ENCODE data around the gene RCAN3.
"Not testable (repeated sequence)": the region's sequence is repeated elsewhere in the genome, so short reads cannot be mapped to it uniquely, and the experiment has no call there.

Gene RCAN3

DNA sequence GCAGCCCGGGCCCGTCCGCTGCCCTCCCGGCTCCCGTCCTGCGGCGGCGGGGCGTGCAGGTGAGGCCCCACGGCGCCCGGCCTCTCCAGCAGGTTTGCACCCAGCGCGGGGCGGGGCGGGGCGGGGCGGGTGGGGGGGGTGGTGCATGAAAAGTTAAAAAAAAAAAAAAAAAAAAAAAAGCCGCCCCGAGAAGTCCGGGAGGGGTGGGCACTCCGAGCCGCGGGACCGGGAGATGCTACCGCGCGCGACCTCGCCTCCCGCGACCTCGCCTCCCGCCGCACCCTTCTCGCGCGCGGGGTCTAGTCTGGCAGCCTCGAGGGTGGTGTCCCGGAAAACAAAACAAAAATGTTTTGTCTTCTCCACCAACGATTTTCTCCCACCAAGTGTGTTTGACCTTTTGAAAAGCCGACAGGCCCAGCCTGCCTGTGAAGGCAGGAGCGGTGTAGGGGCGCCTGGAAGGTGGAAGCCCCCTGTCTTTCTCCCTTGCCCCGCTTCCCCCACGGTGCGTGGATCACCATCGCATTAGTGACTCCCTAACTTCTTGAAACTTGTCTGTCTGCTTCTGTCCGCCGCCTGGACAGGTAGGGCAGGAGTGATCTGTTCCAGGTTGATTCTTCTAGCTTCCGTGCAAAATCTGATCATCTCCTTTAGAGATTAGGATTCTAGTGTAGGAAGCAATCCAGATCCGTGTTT, 569 bp downstream of the RCAN3 start:
- Histone ChIP-seq H3K9me3 (ENCODE audit: control insufficient read depth, low read length) (no peaks in the 10 kb centered on the region), H3K4me3 (ENCODE audit: low read length) (peak overlapping the region; percentile 87), H3K4me1 (ENCODE audit: control insufficient read depth, insufficient read depth, low read length) (no peaks in the 10 kb centered on the region), H3K27me3 (replicated peaks; ENCODE audit: control insufficient read depth, insufficient read depth, low read length) (no peaks in the 10 kb centered on the region), H3K9ac (ENCODE audit: low read length) (peak overlapping the region; percentile 78), H3K36me3 (ENCODE audit: control insufficient read depth, insufficient read depth, low read length, severe bottlenecking) (no peaks in the 10 kb centered on the region)
- peak; percentile 38 for DNase-seq (ENCODE audit: low read depth)

DNA sequence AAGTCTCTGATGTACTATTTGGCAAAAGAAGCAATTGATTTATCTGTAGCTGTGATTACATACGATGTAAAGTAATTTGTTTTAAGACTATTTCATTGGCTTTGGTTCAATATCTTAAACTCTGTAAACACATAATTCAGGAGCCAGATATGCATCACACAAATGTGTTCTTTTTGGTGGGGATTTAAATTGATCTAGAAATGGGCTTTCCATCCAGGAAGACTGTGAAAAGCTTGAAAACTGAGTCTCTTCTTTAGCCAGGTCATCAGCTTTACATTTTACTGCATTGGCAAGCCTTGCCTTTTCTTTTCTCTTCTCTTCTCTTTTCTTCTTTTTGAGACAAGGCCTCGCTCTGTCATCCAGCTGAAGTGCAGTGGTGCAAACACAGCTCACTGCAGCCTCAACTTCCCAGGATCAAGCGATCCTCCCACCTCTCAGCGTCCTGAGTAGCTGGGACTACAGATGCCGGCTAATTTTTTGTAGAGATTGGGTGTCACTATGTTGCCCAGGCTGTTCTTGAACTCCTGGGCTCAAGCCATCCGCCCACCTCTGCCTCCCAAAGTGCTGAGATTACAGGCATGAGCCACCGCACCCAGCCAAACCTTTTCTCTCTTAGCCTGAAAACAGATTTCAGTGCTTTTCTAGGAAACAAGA, 1.4 kb downstream of the RCAN3 start:
- H3K36me3 ChIP-seq (ENCODE audit: control insufficient read depth, insufficient read depth, low read length, severe bottlenecking) = no peaks in the 10 kb centered on the region
- H3K9ac ChIP-seq (ENCODE audit: low read length) = no peak overlapping the region
- H3K9me3 ChIP-seq (ENCODE audit: control insufficient read depth, low read length) = no peaks in the 10 kb centered on the region
- no peak for DNase-seq (ENCODE audit: low read depth)
- no peaks in the 10 kb centered on the region for H3K27me3 ChIP-seq (replicated peaks; ENCODE audit: control insufficient read depth, insufficient read depth, low read length)
- H3K4me3 ChIP-seq (ENCODE audit: low read length) = peak overlapping the region; percentile 87
- no peaks in the 10 kb centered on the region for H3K4me1 ChIP-seq (ENCODE audit: control insufficient read depth, insufficient read depth, low read length)

DNA sequence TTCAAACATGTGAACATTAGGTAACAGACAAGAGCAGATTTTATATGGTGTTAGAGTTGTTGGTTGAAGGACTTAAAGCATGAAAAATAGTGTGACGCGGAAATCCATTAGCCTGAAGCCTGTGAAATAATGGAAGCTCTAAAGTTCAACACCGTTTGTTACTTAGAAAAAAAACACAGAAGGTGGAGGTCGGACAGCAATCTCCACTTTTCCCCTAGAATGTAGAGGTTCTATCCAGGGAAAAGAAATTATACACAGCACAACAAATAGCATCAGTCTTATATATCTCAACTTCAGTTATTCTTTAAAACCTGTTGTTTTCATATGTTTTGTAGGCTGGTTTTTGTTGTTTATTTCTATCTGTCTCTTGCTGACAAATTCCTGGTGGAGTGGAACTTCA, 1.9 kb downstream of the RCAN3 start:
- Histone ChIP-seq H3K9ac (ENCODE audit: low read length) (no peak overlapping the region), H3K4me3 (ENCODE audit: low read length) (no peak overlapping the region), H3K9me3 (ENCODE audit: control insufficient read depth, low read length) (no peaks in the 10 kb centered on the region), H3K36me3 (ENCODE audit: control insufficient read depth, insufficient read depth, low read length, severe bottlenecking) (no peaks in the 10 kb centered on the region), H3K27me3 (replicated peaks; ENCODE audit: control insufficient read depth, insufficient read depth, low read length) (no peaks in the 10 kb centered on the region), H3K4me1 (ENCODE audit: control insufficient read depth, insufficient read depth, low read length) (no peaks in the 10 kb centered on the region)
- no peak for DNase-seq (ENCODE audit: low read depth)

DNA sequence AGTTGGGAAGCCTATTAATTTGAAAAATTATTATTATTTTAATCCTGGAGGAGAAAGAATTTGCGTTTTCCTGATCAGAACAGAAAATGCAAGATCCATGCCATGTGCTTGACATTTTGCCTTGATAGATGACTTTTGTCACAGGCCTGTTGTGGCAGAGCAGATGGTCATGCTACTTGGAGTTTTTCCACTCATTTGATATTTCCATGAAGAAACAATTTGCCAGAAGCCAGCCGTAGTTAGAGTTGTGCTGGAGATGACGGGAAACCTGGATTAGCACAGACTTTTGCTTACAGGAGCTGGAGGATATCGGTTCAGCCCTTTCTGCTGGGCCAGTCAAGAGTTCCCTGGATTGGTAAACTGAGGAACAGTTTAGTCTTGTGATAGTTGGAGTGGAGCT, 3.2 kb downstream of the RCAN3 start:
- no peaks in the 10 kb centered on the region for H3K27me3 ChIP-seq (replicated peaks; ENCODE audit: control insufficient read depth, insufficient read depth, low read length)
- H3K9ac ChIP-seq (ENCODE audit: low read length) = no peak overlapping the region
- H3K4me3 ChIP-seq (ENCODE audit: low read length) = no peak overlapping the region
- H3K4me1 ChIP-seq (ENCODE audit: control insufficient read depth, insufficient read depth, low read length) = no peaks in the 10 kb centered on the region
- DNase-seq (ENCODE audit: low read depth) = no peak
- H3K36me3 ChIP-seq (ENCODE audit: control insufficient read depth, insufficient read depth, low read length, severe bottlenecking) = no peaks in the 10 kb centered on the region
- H3K9me3 ChIP-seq (ENCODE audit: control insufficient read depth, low read length) = no peaks in the 10 kb centered on the region

DNA sequence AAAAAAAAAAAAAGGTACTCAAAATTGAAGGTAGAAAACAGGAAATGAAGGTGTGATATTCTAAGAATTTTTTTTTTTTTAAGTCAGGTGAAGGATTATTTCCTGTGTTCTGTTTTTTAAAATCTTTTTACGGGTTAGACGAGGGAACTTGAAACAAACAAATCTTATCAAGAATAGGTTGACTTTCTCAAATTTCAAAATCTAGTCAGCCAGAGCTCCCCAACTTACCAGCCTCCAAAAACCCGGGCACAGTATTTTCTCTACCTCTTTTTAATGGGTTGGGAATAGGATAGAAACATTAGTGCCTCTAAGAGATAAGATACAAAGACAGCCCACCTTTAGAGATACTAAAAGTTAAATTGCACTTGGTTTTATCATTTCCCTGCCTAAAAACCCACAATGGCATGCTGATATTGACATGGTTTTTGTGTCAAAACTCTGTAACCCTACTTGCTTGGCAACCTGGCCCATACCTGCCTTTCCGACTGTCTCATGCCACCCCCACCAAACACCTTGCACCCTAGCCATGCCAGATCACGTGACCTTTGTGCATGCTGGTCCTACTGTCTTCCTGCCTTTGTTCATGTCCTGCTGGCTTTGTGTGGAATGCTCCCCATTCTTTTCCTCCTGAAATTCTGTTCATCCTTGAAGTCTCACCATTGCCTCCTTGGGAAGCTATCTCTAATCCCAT, 4.2 kb downstream of the RCAN3 start:
- no peak for DNase-seq (ENCODE audit: low read depth)
- H3K4me3 ChIP-seq (ENCODE audit: low read length) = no peak overlapping the region

DNA sequence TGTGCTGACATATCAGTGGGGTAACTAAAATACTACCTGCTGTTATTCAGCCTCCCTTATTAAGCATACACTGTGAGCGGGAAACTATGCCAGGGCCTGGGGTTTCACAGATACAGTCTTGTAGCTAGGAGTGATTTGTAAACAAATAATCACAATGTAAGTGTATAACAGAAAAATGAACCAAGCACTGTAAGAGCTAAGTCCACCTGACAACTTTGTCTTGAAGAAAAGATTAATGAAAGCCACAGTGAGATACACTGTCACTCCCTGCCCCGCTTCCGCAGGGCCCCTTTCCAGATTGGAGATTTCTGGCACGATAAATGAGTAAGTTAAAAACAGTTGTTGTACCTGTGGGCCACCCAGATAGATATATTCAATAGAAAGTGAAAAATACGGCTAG, 4.8 kb downstream of the RCAN3 start:
- no peak for DNase-seq (ENCODE audit: low read depth)
- Histone ChIP-seq H3K9me3 (ENCODE audit: control insufficient read depth, low read length) (no peaks in the 10 kb centered on the region), H3K4me1 (ENCODE audit: control insufficient read depth, insufficient read depth, low read length) (no peaks in the 10 kb centered on the region), H3K4me3 (ENCODE audit: low read length) (no peak overlapping the region), H3K36me3 (ENCODE audit: control insufficient read depth, insufficient read depth, low read length, severe bottlenecking) (no peaks in the 10 kb centered on the region), H3K27me3 (replicated peaks; ENCODE audit: control insufficient read depth, insufficient read depth, low read length) (no peaks in the 10 kb centered on the region), H3K9ac (ENCODE audit: low read length) (no peak overlapping the region)

More for the DNA sequence above, 4.2 kb downstream of the RCAN3 start:
- Histone ChIP-seq H3K4me1 (ENCODE audit: control insufficient read depth, insufficient read depth, low read length) (no peaks in the 10 kb centered on the region), H3K36me3 (ENCODE audit: control insufficient read depth, insufficient read depth, low read length, severe bottlenecking) (no peaks in the 10 kb centered on the region), H3K9ac (ENCODE audit: low read length) (no peak overlapping the region), H3K27me3 (replicated peaks; ENCODE audit: control insufficient read depth, insufficient read depth, low read length) (no peaks in the 10 kb centered on the region), H3K9me3 (ENCODE audit: control insufficient read depth, low read length) (no peaks in the 10 kb centered on the region)

DNA sequence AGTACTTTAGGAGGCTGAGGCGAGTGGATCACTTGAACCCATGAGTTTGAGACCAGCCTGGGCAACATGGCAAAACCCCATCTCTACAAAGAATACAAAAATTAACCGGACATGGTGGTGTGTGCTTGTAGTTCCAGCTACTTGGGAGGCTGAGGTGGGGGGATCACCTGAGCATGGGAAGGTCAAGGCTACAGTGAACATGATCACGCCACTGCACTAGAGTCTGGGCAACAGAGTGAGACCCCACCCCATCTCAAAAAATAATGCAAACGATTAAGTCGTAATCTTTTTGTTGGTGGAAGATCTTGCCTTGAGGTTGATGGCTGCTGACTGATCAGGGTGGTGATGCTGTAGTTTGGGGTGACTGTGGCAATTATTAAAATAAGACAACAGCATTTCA, 6.3 kb downstream of the RCAN3 start:
- Histone ChIP-seq H3K4me1 (ENCODE audit: control insufficient read depth, insufficient read depth, low read length) (no peaks in the 10 kb centered on the region), H3K4me3 (ENCODE audit: low read length) (no peak overlapping the region)

DNA sequence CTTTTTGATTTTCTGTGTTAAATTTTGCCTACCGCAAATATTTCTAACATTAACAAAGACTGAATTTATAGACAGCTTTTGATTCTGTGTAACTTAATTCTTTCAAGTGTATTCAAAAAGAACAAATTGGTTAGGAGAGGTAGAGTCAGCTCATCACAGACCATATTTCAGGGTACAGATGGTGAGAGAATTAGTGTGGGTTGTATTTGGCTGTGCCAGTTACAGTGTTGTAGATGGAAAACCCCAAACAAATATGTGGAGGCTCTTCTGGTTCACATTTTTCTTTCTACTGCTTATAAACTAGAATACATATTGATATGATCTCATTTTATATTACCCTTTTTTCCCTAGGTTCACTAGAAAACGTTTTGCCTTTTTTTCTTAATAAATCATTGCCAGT, 11.1 kb downstream of the RCAN3 start:
- Histone ChIP-seq H3K4me1 (ENCODE audit: control insufficient read depth, insufficient read depth, low read length) (no peaks in the 10 kb centered on the region), H3K9me3 (ENCODE audit: control insufficient read depth, low read length) (no peaks in the 10 kb centered on the region), H3K27me3 (replicated peaks; ENCODE audit: control insufficient read depth, insufficient read depth, low read length) (no peaks in the 10 kb centered on the region), H3K4me3 (ENCODE audit: low read length) (no peak overlapping the region), H3K9ac (ENCODE audit: low read length) (no peak overlapping the region), H3K36me3 (ENCODE audit: control insufficient read depth, insufficient read depth, low read length, severe bottlenecking) (no peaks in the 10 kb centered on the region)
- no peak for DNase-seq (ENCODE audit: low read depth)

More for the DNA sequence above, 6.3 kb downstream of the RCAN3 start:
- H3K9ac ChIP-seq (ENCODE audit: low read length) = no peak overlapping the region
- no peaks in the 10 kb centered on the region for H3K27me3 ChIP-seq (replicated peaks; ENCODE audit: control insufficient read depth, insufficient read depth, low read length)
- DNase-seq (ENCODE audit: low read depth) = no peak
- H3K9me3 ChIP-seq (ENCODE audit: control insufficient read depth, low read length) = no peaks in the 10 kb centered on the region
- no peaks in the 10 kb centered on the region for H3K36me3 ChIP-seq (ENCODE audit: control insufficient read depth, insufficient read depth, low read length, severe bottlenecking)

DNA sequence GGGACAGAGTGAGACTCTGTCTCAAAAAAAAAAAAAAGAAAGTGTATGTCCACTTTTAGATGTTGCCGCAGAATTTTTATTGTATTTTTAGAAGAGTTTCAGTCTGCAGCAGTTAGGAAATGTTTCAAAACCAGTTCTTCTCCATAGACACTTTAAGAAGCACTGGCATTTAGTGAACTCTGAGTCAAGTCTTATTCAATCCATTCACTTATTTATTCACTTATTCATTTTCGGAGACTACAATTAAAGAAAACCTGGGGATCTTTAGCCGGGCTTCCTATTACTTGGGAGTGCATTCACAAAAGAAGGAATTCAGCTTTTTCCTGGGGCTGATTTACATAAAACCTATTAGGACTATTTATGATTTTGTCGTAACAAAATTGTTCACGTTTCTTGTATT, 12.3 kb downstream of the RCAN3 start:
- DNase-seq (ENCODE audit: low read depth) = no peak
- Histone ChIP-seq H3K4me1 (ENCODE audit: control insufficient read depth, insufficient read depth, low read length) (no peaks in the 10 kb centered on the region), H3K4me3 (ENCODE audit: low read length) (no peak overlapping the region), H3K36me3 (ENCODE audit: control insufficient read depth, insufficient read depth, low read length, severe bottlenecking) (no peaks in the 10 kb centered on the region), H3K9me3 (ENCODE audit: control insufficient read depth, low read length) (no peaks in the 10 kb centered on the region), H3K9ac (ENCODE audit: low read length) (no peak overlapping the region), H3K27me3 (replicated peaks; ENCODE audit: control insufficient read depth, insufficient read depth, low read length) (no peaks in the 10 kb centered on the region)

DNA sequence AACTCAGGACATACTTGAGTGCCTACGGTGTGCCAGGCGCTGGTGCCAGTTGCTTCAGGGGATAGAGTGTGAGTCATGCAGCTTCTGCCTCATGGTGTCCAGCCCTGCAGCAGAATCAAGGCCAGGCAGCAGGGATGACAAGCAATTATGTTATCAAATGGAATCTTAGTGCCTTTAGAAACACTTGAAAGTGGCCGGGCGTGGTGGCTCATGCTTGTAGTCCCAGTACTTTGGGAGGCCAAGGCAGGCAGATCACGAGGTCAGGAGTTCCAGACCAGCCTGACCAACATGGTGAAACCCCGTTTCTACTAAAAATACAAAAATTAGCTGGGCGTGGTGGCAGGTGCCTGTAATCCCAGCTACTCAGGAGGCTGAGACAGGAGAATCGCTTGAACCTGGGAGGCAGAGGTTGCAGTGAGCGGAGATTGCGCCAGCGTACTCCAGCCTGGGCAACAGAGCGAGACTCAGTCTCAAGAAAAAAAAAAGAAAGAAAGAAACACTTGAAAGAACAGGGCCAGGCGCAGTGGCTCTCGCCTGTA, 13.1 kb downstream of the RCAN3 start:
- not testable (repeated sequence) for H3K9ac ChIP-seq (ENCODE audit: low read length); H3K4me1 ChIP-seq (ENCODE audit: control insufficient read depth, insufficient read depth, low read length)
- peak; percentile 73 for DNase-seq (ENCODE audit: low read depth)

DNA sequence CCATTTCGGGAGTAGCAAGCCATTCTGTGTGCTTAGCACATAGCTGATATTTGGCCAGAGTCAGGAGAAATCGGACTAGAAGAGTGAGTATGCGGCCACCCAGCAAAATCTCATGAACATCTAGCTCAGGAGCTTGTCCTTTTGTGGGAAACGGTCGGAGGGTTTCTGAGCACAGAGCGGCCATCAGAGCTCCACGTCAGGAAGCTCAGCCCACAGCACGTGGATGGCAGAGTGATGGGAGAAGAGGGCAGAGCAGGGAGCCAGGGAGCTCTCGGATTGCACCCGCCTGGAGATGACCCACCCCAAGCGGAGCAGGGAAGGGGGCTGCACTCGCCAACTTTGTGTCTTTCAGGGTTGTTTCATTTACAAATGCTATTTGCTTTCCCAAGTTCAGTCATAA, 13.9 kb downstream of the RCAN3 start:
- no peaks in the 10 kb centered on the region for H3K9me3 ChIP-seq (ENCODE audit: control insufficient read depth, low read length)
- H3K4me1 ChIP-seq (ENCODE audit: control insufficient read depth, insufficient read depth, low read length) = no peaks in the 10 kb centered on the region
- H3K36me3 ChIP-seq (ENCODE audit: control insufficient read depth, insufficient read depth, low read length, severe bottlenecking) = no peaks in the 10 kb centered on the region
- H3K4me3 ChIP-seq (ENCODE audit: low read length) = no peak overlapping the region
- no peak overlapping the region for H3K9ac ChIP-seq (ENCODE audit: low read length)
- DNase-seq (ENCODE audit: low read depth) = no peak
- no peaks in the 10 kb centered on the region for H3K27me3 ChIP-seq (replicated peaks; ENCODE audit: control insufficient read depth, insufficient read depth, low read length)

More for the DNA sequence above, 13.1 kb downstream of the RCAN3 start:
- not testable (repeated sequence) for H3K36me3 ChIP-seq (ENCODE audit: control insufficient read depth, insufficient read depth, low read length, severe bottlenecking); H3K9me3 ChIP-seq (ENCODE audit: control insufficient read depth, low read length); H3K27me3 ChIP-seq (replicated peaks; ENCODE audit: control insufficient read depth, insufficient read depth, low read length); H3K4me3 ChIP-seq (ENCODE audit: low read length)
